GM13977 (cell line): ENCODE results near the gene TTC33.

ENCODE experiments used
- DNase-seq: peaks from one replicate; pipeline ENCODE4 v3.0.0; 2012; ENCODE audit warnings: low spot score
- CTCF ChIP-seq: IDR thresholded peaks from 2 replicates; pipeline ENCODE4 v1.5.1; 2012; ENCODE audit warnings: mild to moderate bottlenecking, control low read depth; ENCODE audit not compliant: insufficient read depth; ENCODE audit errors: extremely low read depth, missing control alignments
- in situ Hi-C: fragments of 300-500 bp; cut with MboI; formaldehyde crosslinking; loops from one replicate; pipeline ENCODE4 v1.12.0; 2022; ENCODE audit warnings: low sequenced_read_pairs, low pct_unique_long_range_greater_than_20kb, mixed read lengths, inconsistent platforms; ENCODE audit not compliant: unreplicated experiment

TTC33 gene

GRCh38 chr5:40521108-40521785 lies 234.5 kb downstream of the TTC33 start:
- in situ Hi-C loops = no loop called here
- no peak for TF ChIP-seq CTCF
- DNase-seq = no peak

- no peak for DNase-seq
- in situ Hi-C loops = no loop called here
- TF ChIP-seq CTCF = no peak
Measured at GRCh38 chr5:40518485-40518917, 237.3 kb downstream of the TTC33 start.

GRCh38 chr5:40515476-40515875 lies 240.3 kb downstream of the TTC33 start:
- no peak for DNase-seq
- no peak for TF ChIP-seq CTCF
- in situ Hi-C loops = no loop called here

DNA sequence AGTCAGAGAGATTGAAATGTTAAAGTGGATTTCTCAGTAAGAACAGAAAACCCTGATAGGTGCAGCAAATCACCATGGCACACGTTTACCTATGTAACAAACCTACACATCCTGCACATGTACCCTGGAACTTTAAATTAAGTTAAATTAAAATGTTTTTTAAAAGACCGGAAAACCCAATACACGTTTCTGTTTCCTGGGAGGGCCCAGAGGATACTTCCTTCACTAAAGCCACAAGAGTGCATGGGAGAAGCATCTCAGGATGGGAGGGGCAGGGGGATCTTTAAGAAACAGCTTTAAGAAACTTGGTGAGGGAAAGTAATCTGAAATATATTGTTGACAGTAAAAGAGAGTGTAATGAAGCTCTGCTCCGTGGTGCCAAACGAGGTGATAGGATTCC lies 240.8 kb downstream of the TTC33 start:
- no peak for TF ChIP-seq CTCF
- in situ Hi-C loops = no loop called here
- DNase-seq = no peak

- no peak for TF ChIP-seq CTCF
- no peak for DNase-seq
- in situ Hi-C loops = no loop called here
Measured at GRCh38 chr5:40511801-40512200, 244.0 kb downstream of the TTC33 start.

DNA sequence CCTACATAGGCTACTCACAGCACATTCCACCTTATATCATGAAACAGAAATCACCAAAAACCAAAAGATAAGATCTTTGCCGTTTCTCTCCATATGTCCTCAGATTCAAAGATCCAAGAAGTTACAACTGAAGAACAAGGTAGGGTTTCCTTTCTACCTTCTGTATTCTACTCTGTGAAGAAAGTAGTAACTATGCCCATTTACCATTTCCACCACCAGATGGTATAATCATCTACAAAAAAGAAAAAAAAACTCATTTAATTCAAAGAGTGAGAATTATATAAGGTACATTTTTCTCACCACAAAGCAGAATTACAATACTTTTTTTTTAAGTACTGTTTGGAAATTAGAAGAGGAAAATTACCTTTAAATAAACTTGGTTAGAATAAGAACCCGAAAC lies 248.7 kb downstream of the TTC33 start:
- no peak for DNase-seq
- no peak for TF ChIP-seq CTCF
- in situ Hi-C loops = no loop called here

DNA sequence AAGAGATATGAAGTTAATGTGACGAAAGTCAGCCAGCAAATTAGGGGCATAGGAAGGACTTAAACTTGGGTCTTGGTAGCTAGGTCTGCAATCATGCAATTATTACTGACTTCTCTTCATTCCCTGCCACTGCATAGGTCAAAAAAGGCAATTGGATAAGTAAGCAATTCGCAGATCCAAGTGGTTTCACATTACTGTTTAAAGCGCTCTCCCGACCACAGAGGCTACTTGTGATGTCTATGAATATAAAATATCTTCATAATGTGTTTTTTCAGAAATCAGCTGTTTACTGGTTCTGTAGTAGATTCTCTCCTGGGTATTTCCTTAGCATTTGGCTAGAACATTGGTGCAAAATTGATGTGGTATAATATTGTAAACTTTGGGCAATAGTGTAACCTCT lies 250.7 kb downstream of the TTC33 start:
- no peak for DNase-seq
- no peak for TF ChIP-seq CTCF
- in situ Hi-C loops = no loop called here
